Stimulated activated CD8-positive, alpha-beta memory T cell treated with anti-CD3 and anti-CD28 coated beads, Interleukin-15, amount 100 ng/mL, for 1 hour (primary cell): ENCODE results near the gene NUBP2.

Experiments used
- DNase-seq: peaks from one replicate; pipeline ENCODE4 v3.0.0-alpha.2; 2020; ENCODE audit warnings: low read depth

The NUBP2 gene

DNA sequence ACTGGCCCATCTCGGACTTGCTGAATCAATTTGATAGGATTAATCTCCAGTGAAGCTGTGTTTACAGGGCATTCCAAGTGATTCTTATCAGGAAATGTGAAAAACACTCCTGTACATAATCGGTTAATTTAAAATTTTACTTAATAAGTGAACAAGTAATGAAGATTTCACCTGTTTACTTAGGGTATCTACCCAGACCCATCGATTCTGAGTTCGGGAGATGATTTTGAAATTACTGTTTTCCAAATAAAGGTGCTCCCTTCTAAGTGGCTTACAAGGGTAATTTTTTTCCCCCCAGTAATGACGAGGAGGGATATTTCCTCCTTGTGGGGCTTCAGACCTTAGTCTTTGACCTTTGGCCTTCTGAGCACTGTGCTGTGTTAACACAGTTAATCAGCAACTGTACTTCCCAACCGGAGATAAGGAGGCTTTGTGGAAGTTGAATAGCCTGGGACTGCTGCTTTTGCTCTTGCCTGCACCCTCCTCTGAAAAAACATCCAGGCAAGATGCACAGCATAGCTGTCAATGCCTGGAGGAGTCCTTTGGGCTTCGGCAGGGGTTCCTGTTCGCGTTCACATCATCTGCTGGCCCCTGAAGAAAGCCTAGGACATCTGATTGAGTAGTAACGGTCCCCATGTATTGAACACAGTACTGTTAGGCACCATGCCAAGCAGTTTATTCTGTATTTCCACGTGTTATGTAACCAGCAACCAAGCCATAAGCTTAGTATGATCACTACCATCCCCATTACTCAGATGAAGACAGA is 46.1 kb downstream of the NUBP2 start:
- DNase-seq = no peak

DNA sequence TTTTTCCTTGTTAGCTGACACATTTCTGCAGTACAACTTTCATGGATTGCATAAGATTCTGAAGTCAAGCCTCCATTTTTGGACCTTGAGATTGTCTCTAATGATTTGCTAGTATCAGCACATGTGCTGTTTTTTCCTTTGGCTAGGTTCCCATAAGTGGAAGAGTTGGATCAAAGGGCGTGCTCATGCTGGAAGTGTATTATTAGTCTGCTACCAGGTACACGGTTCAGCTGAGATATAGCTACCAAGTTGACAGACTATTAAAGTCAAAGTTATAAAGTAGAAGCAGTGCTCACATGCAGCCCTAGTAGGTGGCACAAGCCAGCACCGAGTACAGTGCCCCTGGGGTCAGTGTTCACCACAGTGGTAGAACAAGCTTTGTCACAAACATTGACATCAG is 47.5 kb downstream of the NUBP2 start:
- no peak for DNase-seq

DNA sequence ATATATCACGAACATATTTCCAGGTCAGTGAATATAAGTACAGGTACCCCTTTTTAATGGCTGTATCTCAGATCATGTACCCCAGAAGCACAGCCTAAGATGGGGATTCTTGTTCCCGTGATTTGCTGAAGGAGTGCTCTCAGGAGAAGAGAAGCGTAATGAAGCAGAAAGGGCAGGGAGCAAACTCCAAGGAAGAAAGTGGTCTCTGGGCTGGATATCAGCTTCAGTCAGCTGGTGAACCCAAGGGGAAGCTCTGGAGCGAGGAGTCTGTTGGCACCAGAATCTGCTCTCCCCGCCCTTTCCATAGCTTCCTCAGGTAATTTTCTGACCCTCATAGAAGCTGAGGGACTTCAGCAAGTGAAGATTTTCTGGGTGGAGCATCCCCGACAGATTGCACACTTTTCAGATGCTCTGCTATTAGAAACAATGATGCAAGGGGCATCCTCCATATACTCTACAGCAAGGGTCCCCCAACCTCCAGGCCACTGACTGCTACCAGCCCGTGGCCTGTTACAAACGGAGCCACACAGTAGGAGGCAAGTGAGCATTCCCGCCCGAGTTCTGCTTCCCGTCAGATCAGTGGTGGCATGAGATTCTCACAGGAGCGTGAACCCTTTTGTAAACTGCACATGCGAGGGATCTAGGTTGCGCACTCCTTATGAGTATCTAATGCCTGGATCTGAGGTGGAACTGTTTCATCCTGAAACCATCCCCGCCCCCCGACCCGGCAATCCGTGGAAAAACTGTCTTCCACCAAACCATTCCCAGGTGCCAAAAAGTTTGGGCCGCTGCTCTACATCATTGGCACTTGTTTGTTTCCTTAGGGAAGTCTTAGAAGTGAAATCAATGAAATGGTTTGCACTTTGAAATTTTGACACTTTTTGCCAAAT is 48.7 kb downstream of the NUBP2 start:
- no peak for DNase-seq

DNA sequence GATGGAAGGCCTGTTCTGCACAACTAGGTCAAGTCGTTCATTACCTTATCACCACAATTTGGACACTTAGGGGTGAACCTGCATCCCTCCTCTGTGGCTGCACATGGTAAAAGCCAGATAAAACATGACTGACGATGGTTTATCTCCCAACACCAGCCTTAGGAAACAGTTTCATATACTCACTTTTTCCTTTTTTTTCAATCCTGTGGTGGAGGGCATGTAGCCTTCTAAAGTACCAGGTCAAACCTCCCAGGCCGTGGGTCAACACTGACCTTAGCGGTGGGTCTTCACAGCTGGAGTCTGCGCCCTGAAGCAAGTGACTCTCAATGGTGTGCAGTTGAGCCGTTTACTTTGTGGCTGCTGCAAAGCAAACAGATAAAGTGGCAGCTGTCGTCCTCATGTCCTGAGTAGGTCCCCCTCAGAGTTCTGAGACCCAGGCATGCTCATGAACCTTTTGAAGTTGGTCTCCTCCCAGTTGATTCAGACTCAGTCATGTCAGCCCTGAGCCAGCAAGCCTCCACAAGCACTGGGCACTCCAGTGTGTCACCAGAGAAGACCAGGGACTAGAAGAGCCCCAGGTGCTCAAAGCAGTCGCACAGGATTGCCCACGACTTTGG is 50.2 kb downstream of the NUBP2 start:
- DNase-seq = no peak

DNA sequence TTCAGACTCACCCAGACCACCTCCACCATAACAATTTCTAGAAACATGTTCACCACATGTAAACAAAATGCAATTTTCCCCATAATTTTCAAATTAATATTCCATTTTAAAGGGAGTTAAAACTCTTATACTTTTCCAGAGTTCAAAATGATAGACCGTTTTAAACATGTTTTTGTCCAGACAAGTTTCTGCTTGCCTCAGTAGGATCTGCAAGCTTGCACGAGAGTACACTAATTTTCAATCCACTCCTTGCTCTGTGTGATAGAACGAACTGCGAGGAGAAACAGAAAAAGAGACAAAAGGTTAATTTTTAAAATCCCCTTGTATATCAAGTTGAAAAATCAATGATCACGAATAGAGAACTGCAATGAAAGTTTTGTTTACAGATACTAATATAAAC is 51.3 kb downstream of the NUBP2 start:
- no peak for DNase-seq
